SK-N-MC (cell line): ENCODE results near the gene ZNF428.

Experiments
- FOXP2 ChIP-seq: optimal IDR thresholded peaks from 2 replicates; pipeline ENCODE3; 2011; ENCODE audit warnings: mild to moderate bottlenecking, moderate library complexity; ENCODE audit not compliant: insufficient read depth; ENCODE audit errors: extremely low read length, control extremely low read depth
- POLR2AphosphoS5 ChIP-seq: IDR thresholded peaks from 2 replicates; pipeline ENCODE4 v1.6.1; 2012; ENCODE audit warnings: mild to moderate bottlenecking, low read depth, low read length, borderline replicate concordance

DNA sequence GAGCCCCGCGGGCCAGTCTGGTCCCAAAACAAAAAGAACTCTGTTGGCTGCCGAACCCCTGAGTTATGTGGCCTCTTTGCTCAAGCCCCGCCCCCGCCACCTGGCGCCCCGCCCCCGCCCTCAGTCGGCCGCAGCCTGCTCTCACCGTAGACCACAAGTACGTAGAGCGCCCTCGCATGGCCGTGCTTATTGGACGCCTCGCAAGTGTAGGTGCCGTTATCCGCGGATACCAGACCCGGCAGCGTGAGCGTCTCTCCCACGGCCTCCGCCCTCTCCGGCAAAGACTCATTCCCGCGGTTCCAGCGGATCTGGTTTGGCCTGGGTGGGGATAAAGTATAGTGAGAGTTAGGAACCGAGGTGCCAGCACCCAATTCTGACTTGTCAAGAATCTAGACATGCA lies 5.5 kb upstream of the ZNF428 start:
- TF ChIP-seq POLR2AphosphoS5 (no peak), FOXP2 (no peak)
